ENCODE measurements around the gene SUCLA2. TPM values are rescaled to one million over a fixed set of nuclear protein-coding genes. Genes with fewer than 3 reads are reported as not detected.
A peak's percentile ranks its signal among the peaks of the same experiment; 100 is the strongest.

The SUCLA2 gene
- total RNA-seq, 1 experiment from 2014 or later = 53.9 TPM

DNA sequence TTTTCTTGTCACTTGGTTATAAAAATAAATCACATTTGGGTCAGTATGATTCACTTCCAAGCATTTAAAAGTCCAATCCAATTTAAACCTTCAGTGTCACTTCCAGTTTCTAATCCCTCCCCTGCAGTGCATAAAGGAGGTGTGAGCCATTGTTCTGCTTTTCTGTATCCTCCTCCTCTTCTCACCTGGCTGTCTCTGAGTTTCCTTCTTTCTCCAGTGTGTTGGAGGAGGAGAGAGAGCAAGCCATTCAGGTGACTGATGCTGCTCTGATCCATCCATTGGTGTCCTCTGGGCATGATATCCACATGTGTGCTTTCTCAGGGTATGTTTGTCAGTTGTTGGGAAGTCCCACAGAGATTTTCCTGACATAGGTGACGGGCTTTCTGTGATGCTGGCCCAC is 37.7 kb upstream of the SUCLA2 start:
- no peak overlapping the region for H4K5ac ChIP-seq (ENCODE audit: insufficient read length, low read depth, low read length)

More for the DNA sequence above, 37.7 kb upstream of the SUCLA2 start:
- Mint-ChIP-seq H3K27ac (peak overlapping the region; percentile 59 to 98 (median 93); a peak in 4 of 7 replicates), H3K36me3 (ENCODE audit: insufficient read depth in 1 of 3, low read depth in 3 of 3) (peaks cover 27 to 44% (median 34%) of the 10 kb centered on the region in 3 experiments), H3K9me3 (peaks cover 4 to 14% of the 10 kb centered on the region in 2 experiments; a peak in 4 of 5 replicates), H3K4me1 (peaks cover 17 to 18% of the 10 kb centered on the region in 2 experiments), H3K27me3 (ENCODE audit: low read depth) (no peaks in the 10 kb centered on the region), H3K4me3 (peak overlapping the region; percentile 84 to 89)
- Histone ChIP-seq H2BK15ac (ENCODE audit: low read depth, low read length) (no peak overlapping the region), H2BK12ac (ENCODE audit: insufficient read length, low read depth, low read length) (no peak overlapping the region), H2AK5ac (ENCODE audit: insufficient read length, low read length) (no peak overlapping the region), H3K27ac (ENCODE audit: insufficient read length, low read depth, low read length) (no peak overlapping the region), H3K4me2 (ENCODE audit: insufficient read depth, insufficient read length, low read length) (peak overlapping the region; percentile 98), H3K18ac (ENCODE audit: insufficient read length, low read depth, low read length) (no peak overlapping the region), H3K4ac (ENCODE audit: low read depth, low read length) (no peak overlapping the region), H2AFZ (ENCODE audit: low read length) (no peak overlapping the region), H4K91ac (ENCODE audit: insufficient read length, low read depth, low read length) (no peak overlapping the region), H3K79me2 (ENCODE audit: insufficient read depth, low read length) (0 out of 2 replicates have a peak, but pooled peaks cover 2% of the 10 kb centered on the region), H4K20me1 (ENCODE audit: control insufficient read depth, insufficient read depth, insufficient read length) (no peaks in the 10 kb centered on the region), H3K9ac (ENCODE audit: extremely low read depth, insufficient read length, low read length) (no peak overlapping the region), H2BK120ac (ENCODE audit: low read depth, low read length, poor library complexity, severe bottlenecking) (no peak overlapping the region), H3T11ph (ENCODE audit: low read length) (no peak overlapping the region), H2BK20ac (ENCODE audit: low read depth, low read length, poor library complexity, severe bottlenecking) (no peak overlapping the region), H3K14ac (ENCODE audit: insufficient read depth, low read length) (no peak overlapping the region), H2BK5ac (ENCODE audit: insufficient read length, low read length) (no peak overlapping the region), H3K9me3 (ENCODE audit: control insufficient read depth, low read depth, low read length) (no peaks in the 10 kb centered on the region), H3K23me2 (ENCODE audit: insufficient read length, low read depth, low read length, poor library complexity, severe bottlenecking) (peaks cover 4% of the 10 kb centered on the region), H3K56ac (ENCODE audit: insufficient read length, low read depth, low read length) (no peak overlapping the region), H3K27me3 (ENCODE audit: insufficient read depth, low read length) (no peaks in the 10 kb centered on the region), H3K23ac (ENCODE audit: insufficient read length, low read depth, low read length) (no peak overlapping the region), H4K8ac (replicated peaks; ENCODE audit: insufficient read length, low read depth, low read length) (no peak overlapping the region), H3K79me1 (ENCODE audit: insufficient read depth, low read depth, low read length, poor library complexity, severe bottlenecking) (no peaks in the 10 kb centered on the region), H3K4me1 (ENCODE audit: insufficient read depth, low read length) (0 out of 2 replicates have a peak, but pooled peaks cover 3% of the 10 kb centered on the region)
- WGBS (ENCODE audit: extremely low coverage, insufficient read length, low lambda C conversion rate) = no CpG with 5 or more reads among the region's 1 CpG
- no peak for DNase-seq
- TF ChIP-seq, protein P1, sequence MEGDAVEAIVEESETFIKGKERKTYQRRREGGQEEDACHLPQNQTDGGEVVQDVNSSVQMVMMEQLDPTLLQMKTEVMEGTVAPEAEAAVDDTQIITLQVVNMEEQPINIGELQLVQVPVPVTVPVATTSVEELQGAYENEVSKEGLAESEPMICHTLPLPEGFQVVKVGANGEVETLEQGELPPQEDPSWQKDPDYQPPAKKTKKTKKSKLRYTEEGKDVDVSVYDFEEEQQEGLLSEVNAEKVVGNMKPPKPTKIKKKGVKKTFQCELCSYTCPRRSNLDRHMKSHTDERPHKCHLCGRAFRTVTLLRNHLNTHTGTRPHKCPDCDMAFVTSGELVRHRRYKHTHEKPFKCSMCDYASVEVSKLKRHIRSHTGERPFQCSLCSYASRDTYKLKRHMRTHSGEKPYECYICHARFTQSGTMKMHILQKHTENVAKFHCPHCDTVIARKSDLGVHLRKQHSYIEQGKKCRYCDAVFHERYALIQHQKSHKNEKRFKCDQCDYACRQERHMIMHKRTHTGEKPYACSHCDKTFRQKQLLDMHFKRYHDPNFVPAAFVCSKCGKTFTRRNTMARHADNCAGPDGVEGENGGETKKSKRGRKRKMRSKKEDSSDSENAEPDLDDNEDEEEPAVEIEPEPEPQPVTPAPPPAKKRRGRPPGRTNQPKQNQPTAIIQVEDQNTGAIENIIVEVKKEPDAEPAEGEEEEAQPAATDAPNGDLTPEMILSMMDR (conservative IDR thresholded peaks at IDR 0.05) = no peak

All from H9 (cell line).